K562 (cell line): Measurements from ENCODE around the gene MED20. TPM values are rescaled to one million over a fixed set of nuclear protein-coding genes. Genes with fewer than 3 reads are reported as not detected.

Source experiments
- CBX8 ChIP-seq: fragments of 200-600 bp; sonication (generic); IDR thresholded peaks from 2 replicates; pipeline ENCODE4 v1.6.1; 2012; ENCODE audit warnings: borderline replicate concordance, mixed run types, low read depth, mild to moderate bottlenecking, moderate library complexity, mixed read lengths, low read length, control low read depth, inconsistent platforms; ENCODE audit not compliant: poor library complexity, severe bottlenecking; ENCODE audit errors: extremely low read depth
- ELF4 ChIP-seq: fragments of 450-650 bp; formaldehyde crosslinking; IDR thresholded peaks from 2 replicates; pipeline ENCODE4 v1.4.0; 2022; ENCODE audit warnings: missing genetic modification characterization
- FOXA1 ChIP-seq: fragments of 450-650 bp; IDR thresholded peaks from 2 replicates; pipeline ENCODE4 v1.6.1; 2016; ENCODE audit warnings: mild to moderate bottlenecking, borderline replicate concordance
- FOXA3 ChIP-seq, 2 experiments: fragments of 450-650 bp in 1 of 2; sonication (generic) in 1 of 2; formaldehyde crosslinking; IDR thresholded peaks in 1 of 2; conservative IDR thresholded peaks in 1 of 2; 2 replicates each; pipeline versions ENCODE4 v1.4.0 to v1.8.0; 2020 to 2022; ENCODE audit warnings: mild to moderate bottlenecking in 2 of 2, missing genetic modification reagents in 1 of 2
- GABPB1 ChIP-seq: sonication (generic); formaldehyde crosslinking; IDR thresholded peaks from 2 replicates; pipeline ENCODE4 v1.8.0; 2022; ENCODE audit warnings: mild to moderate bottlenecking, missing genetic modification reagents
- IFI16 ChIP-seq: fragments of 250-450 bp; sonication (Bioruptor Pico); IDR thresholded peaks from 2 replicates; pipeline ENCODE4 v2.1.2; 2022; ENCODE audit warnings: mild to moderate bottlenecking, inconsistent platforms
- KAT8 ChIP-seq: fragments of 450-650 bp; IDR thresholded peaks from 2 replicates; pipeline ENCODE4 v1.6.1; 2016; ENCODE audit warnings: low read depth, mild to moderate bottlenecking
- KDM4B ChIP-seq, 2 experiments: fragments of 450-650 bp in 1 of 2; sonication (generic) in 1 of 2; IDR thresholded peaks; 2 replicates each; pipeline ENCODE4 v1.6.1; 2016 to 2017; ENCODE audit warnings: borderline replicate concordance in 2 of 2, antibody characterized with exemption in 1 of 2, low read depth in 1 of 2, mild to moderate bottlenecking in 1 of 2
- KLF16 ChIP-seq: IDR thresholded peaks from 2 replicates; pipeline ENCODE4 v1.6.1; 2016; ENCODE audit warnings: antibody characterized with exemption
- MAZ ChIP-seq, 2 experiments: fragments of 450-650 bp in 1 of 2; sonication (generic) in 1 of 2; formaldehyde crosslinking; IDR thresholded peaks in 1 of 2; conservative IDR thresholded peaks in 1 of 2; 2 replicates each; pipeline versions ENCODE4 v1.4.0 to v1.5.0; 2020; ENCODE audit warnings: mild to moderate bottlenecking in 1 of 2, missing genetic modification reagents in 1 of 2
- MCM2 ChIP-seq: fragments of 450-650 bp; IDR thresholded peaks from 2 replicates; pipeline ENCODE4 v1.6.1; 2017; ENCODE audit warnings: low read depth, mild to moderate bottlenecking
- MYBL2 ChIP-seq, 2 experiments: fragments of 450-650 bp in 1 of 2; sonication (generic) in 1 of 2; formaldehyde crosslinking in 1 of 2; IDR thresholded peaks; 2 replicates each; pipeline versions ENCODE4 v1.6.1 to v1.8.1; 2017 to 2022; ENCODE audit warnings: borderline replicate concordance in 1 of 2, inconsistent platforms in 1 of 2, low read depth in 1 of 2, mild to moderate bottlenecking in 1 of 2, missing genetic modification reagents in 1 of 2, moderate library complexity in 1 of 2
- NFATC3 ChIP-seq: fragments of 450-650 bp; IDR thresholded peaks from 2 replicates; pipeline ENCODE4 v1.6.1; 2017; ENCODE audit warnings: mild to moderate bottlenecking
- ZNF41 ChIP-seq: fragments of 250-450 bp; sonication (Bioruptor Pico); conservative IDR thresholded peaks from 2 replicates; pipeline ENCODE4 v1.4.0; 2020; ENCODE audit warnings: mild to moderate bottlenecking
- polyA plus RNA-seq, 8 experiments: library from polyadenylated mRNA; depleted of rRNA in 4 of 8; stranded (reverse) in 5 of 8; unstranded in 3 of 8; fragments of >200 nt; fragmentation: Nextera tagmentation in 2 of 8; fragmentation: Illumina TruSeq in 1 of 8; extraction: Ambion mirVana in 2 of 8; extraction: Trizol in 1 of 8; gene quantifications; 2 replicates each; pipeline versions ENCODE4 v1.2.1 to v1.2.3, GENCODE V29; 2011 to 2014; ENCODE audit warnings: inconsistent platforms in 1 of 8, missing spikeins in 1 of 8
- total RNA-seq, 7 experiments: library from RNA; depleted of rRNA in 6 of 7; stranded (reverse); fragments of >200 nt in 6 of 7; fragmentation: Illumina TruSeq in 2 of 7; extraction: Trizol in 2 of 7; gene quantifications; 2 replicates each; pipeline versions ENCODE4 v1.2.1 to v1.2.3, GENCODE V29; 2011 to 2021; ENCODE audit warnings: low replicate concordance in 1 of 7
- TF ChIP-seq, protein P1 (sequence below): fragments of 250-450 bp; sonication (Bioruptor Pico); IDR thresholded peaks from 2 replicates; pipeline ENCODE4 v1.4.0; 2020
- TF ChIP-seq, protein P2 (sequence below): fragments of 450-650 bp; formaldehyde crosslinking; IDR thresholded peaks from 2 replicates; pipeline ENCODE4 v1.4.0; 2020; ENCODE audit warnings: mild to moderate bottlenecking, mixed read lengths
- TF ChIP-seq, protein P3 (sequence below): fragments of 200-800 bp; sonication (Bioruptor generic); IDR thresholded peaks from 2 replicates; pipeline ENCODE4 v1.6.1; 2017; ENCODE audit warnings: missing genetic modification characterization, missing compliant biosample characterization

Gene MED20
- total and polyA plus RNA-seq, 9 of the 15 experiments (the other 6 are each of a cell fraction or from before 2014, with no cell fraction given) = 27.3 to 80.9 (median 46.0) TPM

DNA sequence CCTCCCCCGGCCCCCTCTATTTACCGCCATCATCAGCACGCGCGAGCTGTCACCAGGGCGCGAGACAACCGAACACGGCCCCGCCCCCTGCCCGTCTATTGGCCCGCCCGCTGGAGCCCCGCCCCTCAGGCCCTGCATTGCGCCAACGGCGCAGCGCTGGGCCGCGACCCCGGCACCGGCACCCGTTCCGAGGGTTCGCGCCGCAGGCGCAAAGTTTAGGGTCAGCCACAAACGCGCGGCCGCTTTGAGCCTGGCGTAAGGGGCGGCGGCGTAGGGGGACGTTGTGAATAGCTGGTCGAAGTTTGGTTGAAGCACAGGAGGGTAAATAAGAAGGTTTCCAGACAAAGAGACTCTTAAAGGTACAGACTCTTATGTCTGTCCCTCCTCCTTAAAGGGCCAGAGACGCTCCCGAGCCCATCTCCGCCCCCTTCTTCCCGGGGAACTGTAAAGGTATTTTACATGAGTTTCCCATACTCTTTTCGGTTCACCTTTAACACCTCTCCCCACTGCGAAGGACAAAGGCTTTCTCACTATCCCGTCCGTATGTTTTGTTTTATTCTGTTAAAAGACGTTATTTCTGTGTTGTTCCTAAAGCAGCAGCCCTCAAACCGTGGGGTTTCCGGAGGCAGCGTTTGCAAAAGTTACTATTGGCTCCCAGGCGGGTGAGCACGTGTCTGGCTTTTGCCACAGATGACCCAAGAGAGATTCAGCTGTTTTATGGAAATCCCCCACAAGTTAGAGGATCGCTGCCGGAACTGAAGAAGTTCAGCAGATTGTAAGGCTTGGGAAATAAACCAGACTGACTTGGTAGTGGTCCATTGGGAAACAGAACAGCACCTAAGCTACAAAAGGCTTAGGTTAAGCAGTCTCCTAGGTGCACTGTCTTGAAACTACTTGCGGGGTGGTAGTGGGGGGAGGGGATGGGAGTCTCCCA, 25.4 kb downstream of the MED20 start, which contains the start of gene USP49 (continued):
- TF ChIP-seq CBX8 (no peak), MYBL2 (IDR thresholded peaks at IDR 0.05; ENCODE audit: low read depth) (no peak), MYBL2 (CRISPR knock-in tag; IDR thresholded peaks at IDR 0.05; ENCODE audit: borderline replicate concordance) (no peak), MAZ (CRISPR knock-in tag; conservative IDR thresholded peaks at IDR 0.05 in 1 of 2, IDR thresholded peaks at IDR 0.05 in 1 of 2) (peak; percentile 19 to 46; a peak in 1 of 4 replicates), NFATC3 (no peak), ELF4 (CRISPR knock-in tag) (no peak), KAT8 (no peak), IFI16 (CRISPR knock-in tag) (no peak), GABPB1 (CRISPR knock-in tag) (peak; percentile 54; the same call in 1 of the 2 replicates), FOXA1 (no peak), KDM4B (IDR thresholded peaks at IDR 0.05; ENCODE audit: borderline replicate concordance in 2 of 2, low read depth in 1 of 2) (0 out of 4 replicates have a peak, but pooled peaks of 1 of the 2 experiments have one; percentile 30), MCM2 (no peak), KLF16 (no peak), FOXA3 (CRISPR knock-in tag; conservative IDR thresholded peaks at IDR 0.05 in 1 of 2, IDR thresholded peaks at IDR 0.05 in 1 of 2) (peak; percentile 63 to 66; a peak in 1 of 4 replicates), ZNF41 (no peak)
- TF ChIP-seq, protein P1, sequence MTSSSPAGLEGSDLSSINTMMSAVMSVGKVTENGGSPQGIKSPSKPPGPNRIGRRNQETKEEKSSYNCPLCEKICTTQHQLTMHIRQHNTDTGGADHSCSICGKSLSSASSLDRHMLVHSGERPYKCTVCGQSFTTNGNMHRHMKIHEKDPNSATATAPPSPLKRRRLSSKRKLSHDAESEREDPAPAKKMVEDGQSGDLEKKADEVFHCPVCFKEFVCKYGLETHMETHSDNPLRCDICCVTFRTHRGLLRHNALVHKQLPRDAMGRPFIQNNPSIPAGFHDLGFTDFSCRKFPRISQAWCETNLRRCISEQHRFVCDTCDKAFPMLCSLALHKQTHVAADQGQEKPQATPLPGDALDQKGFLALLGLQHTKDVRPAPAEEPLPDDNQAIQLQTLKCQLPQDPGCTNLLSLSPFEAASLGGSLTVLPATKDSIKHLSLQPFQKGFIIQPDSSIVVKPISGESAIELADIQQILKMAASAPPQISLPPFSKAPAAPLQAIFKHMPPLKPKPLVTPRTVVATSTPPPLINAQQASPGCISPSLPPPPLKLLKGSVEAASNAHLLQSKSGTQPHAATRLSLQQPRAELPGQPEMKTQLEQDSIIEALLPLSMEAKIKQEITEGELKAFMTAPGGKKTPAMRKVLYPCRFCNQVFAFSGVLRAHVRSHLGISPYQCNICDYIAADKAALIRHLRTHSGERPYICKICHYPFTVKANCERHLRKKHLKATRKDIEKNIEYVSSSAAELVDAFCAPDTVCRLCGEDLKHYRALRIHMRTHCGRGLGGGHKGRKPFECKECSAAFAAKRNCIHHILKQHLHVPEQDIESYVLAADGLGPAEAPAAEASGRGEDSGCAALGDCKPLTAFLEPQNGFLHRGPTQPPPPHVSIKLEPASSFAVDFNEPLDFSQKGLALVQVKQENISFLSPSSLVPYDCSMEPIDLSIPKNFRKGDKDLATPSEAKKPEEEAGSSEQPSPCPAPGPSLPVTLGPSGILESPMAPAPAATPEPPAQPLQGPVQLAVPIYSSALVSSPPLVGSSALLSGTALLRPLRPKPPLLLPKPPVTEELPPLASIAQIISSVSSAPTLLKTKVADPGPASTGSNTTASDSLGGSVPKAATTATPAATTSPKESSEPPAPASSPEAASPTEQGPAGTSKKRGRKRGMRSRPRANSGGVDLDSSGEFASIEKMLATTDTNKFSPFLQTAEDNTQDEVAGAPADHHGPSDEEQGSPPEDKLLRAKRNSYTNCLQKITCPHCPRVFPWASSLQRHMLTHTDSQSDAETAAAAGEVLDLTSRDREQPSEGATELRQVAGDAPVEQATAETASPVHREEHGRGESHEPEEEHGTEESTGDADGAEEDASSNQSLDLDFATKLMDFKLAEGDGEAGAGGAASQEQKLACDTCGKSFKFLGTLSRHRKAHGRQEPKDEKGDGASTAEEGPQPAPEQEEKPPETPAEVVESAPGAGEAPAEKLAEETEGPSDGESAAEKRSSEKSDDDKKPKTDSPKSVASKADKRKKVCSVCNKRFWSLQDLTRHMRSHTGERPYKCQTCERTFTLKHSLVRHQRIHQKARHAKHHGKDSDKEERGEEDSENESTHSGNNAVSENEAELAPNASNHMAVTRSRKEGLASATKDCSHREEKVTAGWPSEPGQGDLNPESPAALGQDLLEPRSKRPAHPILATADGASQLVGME (CRISPR knock-in tag) = no peak
- TF ChIP-seq, protein P2, sequence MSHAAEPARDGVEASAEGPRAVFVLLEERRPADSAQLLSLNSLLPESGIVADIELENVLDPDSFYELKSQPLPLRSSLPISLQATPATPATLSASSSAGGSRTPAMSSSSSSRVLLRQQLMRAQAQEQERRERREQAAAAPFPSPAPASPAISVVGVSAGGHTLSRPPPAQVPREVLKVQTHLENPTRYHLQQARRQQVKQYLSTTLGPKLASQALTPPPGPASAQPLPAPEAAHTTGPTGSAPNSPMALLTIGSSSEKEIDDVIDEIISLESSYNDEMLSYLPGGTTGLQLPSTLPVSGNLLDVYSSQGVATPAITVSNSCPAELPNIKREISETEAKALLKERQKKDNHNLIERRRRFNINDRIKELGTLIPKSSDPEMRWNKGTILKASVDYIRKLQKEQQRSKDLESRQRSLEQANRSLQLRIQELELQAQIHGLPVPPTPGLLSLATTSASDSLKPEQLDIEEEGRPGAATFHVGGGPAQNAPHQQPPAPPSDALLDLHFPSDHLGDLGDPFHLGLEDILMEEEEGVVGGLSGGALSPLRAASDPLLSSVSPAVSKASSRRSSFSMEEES (CRISPR knock-in tag) = 0 out of 2 replicates have a peak, but pooled peaks have one; percentile 12
- TF ChIP-seq, protein P3, sequence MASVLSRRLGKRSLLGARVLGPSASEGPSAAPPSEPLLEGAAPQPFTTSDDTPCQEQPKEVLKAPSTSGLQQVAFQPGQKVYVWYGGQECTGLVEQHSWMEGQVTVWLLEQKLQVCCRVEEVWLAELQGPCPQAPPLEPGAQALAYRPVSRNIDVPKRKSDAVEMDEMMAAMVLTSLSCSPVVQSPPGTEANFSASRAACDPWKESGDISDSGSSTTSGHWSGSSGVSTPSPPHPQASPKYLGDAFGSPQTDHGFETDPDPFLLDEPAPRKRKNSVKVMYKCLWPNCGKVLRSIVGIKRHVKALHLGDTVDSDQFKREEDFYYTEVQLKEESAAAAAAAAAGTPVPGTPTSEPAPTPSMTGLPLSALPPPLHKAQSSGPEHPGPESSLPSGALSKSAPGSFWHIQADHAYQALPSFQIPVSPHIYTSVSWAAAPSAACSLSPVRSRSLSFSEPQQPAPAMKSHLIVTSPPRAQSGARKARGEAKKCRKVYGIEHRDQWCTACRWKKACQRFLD = peak; percentile 75; the same call in 1 of the 2 replicates
